Measurements from ENCODE around the gene CHADL. TPM values are rescaled to one million over a fixed set of nuclear protein-coding genes. Genes with fewer than 3 reads are reported as not detected.

Gene CHADL
- total RNA-seq, 1 experiment from 2014 or later = 0.33 TPM

- in situ Hi-C loops (cut with HindIII; ENCODE audit: low pct_unique_long_range_greater_than_20kb, low sequenced_read_pairs) (no loop called here), intact Hi-C loops (cut with micrococcal nuclease; ENCODE audit: unreplicated experiment) (no loop called here)
- DNase-seq (ENCODE audit: low read depth, low spot score) (no peak), ATAC-seq (peak; percentile 93)
- Histone ChIP-seq H3K36me3 (ENCODE audit: control insufficient read depth, insufficient read depth, low read length) (no peaks in the 10 kb centered on the region), H3K27me3 (ENCODE audit: control insufficient read depth, insufficient read depth, low read length) (no peaks in the 10 kb centered on the region), H3K4me3 (ENCODE audit: low read depth in 2 of 2, low read length in 2 of 2) (peak overlapping the region; percentile 62 to 74), H3K4me1 (ENCODE audit: control insufficient read depth, insufficient read depth, low read length) (no peaks in the 10 kb centered on the region), H3K9me3 (ENCODE audit: control insufficient read depth, insufficient read depth, low read depth, low read length) (no peaks in the 10 kb centered on the region), H3K27ac (ENCODE audit: low read length) (peak overlapping the region; percentile 39; the same call in 1 of the 2 replicates)
- BruUV-seq (replicated peaks) = no TSS peak
- CTCF ChIA-PET = interaction anchor here (2.0 kb wide), 1 partner anchor 274 kb away, joined by 7 read pairs; no protein-coding TSS in a partner anchor
- POLR2A ChIA-PET = no interaction called here
- TF ChIP-seq TCF7L2 (IDR thresholded peaks at IDR 0.05; ENCODE audit: low read depth, low read length) (no peak), POLR2AphosphoS5 (IDR thresholded peaks at IDR 0.05; ENCODE audit: low read depth, low read length) (no peak), SIN3A (IDR thresholded peaks at IDR 0.05; ENCODE audit: borderline replicate concordance, insufficient read depth, low read depth, low read length) (no peak), REST (IDR thresholded peaks at IDR 0.05; ENCODE audit: insufficient read depth in 1 of 2, low read depth in 2 of 2, low read length in 1 of 2) (0 out of 4 replicates have a peak, but pooled peaks of 1 of the 2 experiments have one; percentile 36)
- TF ChIP-seq, protein P1, sequence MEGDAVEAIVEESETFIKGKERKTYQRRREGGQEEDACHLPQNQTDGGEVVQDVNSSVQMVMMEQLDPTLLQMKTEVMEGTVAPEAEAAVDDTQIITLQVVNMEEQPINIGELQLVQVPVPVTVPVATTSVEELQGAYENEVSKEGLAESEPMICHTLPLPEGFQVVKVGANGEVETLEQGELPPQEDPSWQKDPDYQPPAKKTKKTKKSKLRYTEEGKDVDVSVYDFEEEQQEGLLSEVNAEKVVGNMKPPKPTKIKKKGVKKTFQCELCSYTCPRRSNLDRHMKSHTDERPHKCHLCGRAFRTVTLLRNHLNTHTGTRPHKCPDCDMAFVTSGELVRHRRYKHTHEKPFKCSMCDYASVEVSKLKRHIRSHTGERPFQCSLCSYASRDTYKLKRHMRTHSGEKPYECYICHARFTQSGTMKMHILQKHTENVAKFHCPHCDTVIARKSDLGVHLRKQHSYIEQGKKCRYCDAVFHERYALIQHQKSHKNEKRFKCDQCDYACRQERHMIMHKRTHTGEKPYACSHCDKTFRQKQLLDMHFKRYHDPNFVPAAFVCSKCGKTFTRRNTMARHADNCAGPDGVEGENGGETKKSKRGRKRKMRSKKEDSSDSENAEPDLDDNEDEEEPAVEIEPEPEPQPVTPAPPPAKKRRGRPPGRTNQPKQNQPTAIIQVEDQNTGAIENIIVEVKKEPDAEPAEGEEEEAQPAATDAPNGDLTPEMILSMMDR (IDR thresholded peaks at IDR 0.05) = no peak; the same call in 1 of the 2 replicates
These were observed 43.4 kb downstream of the CHADL start for GRCh38 chr22:41197038-41197972.

- H3K4me3 ChIP-seq (ENCODE audit: low read depth in 2 of 2, low read length in 2 of 2) = no peak overlapping the region
- H3K27ac ChIP-seq (ENCODE audit: low read length) = no peak overlapping the region
- TF ChIP-seq SIN3A (IDR thresholded peaks at IDR 0.05; ENCODE audit: borderline replicate concordance, insufficient read depth, low read depth, low read length) (no peak), POLR2AphosphoS5 (IDR thresholded peaks at IDR 0.05; ENCODE audit: low read depth, low read length) (no peak), REST (IDR thresholded peaks at IDR 0.05; ENCODE audit: insufficient read depth in 1 of 2, low read depth in 2 of 2, low read length in 1 of 2) (no peak)
- no peaks in the 10 kb centered on the region for H3K27me3 ChIP-seq (ENCODE audit: control insufficient read depth, insufficient read depth, low read length)
- no peaks in the 10 kb centered on the region for H3K4me1 ChIP-seq (ENCODE audit: control insufficient read depth, insufficient read depth, low read length)
- intact Hi-C loops (cut with micrococcal nuclease; ENCODE audit: unreplicated experiment) (no loop called here), in situ Hi-C loops (cut with HindIII; ENCODE audit: low pct_unique_long_range_greater_than_20kb, low sequenced_read_pairs) (no loop called here)
- ChIA-PET POLR2A (no interaction called here), CTCF (no interaction called here)
- BruUV-seq (replicated peaks) = no TSS peak
- DNase-seq (ENCODE audit: low read depth, low spot score) = no peak
- no peaks in the 10 kb centered on the region for H3K9me3 ChIP-seq (ENCODE audit: control insufficient read depth, insufficient read depth, low read depth, low read length)
- no peak for ATAC-seq
- H3K36me3 ChIP-seq (ENCODE audit: control insufficient read depth, insufficient read depth, low read length) = no peaks in the 10 kb centered on the region
These were observed 46.9 kb downstream of the CHADL start for GRCh38 chr22:41193829-41194228.
